Sigmoid colon (tissue), 7 donors: ENCODE results near the gene PAK3. TPM values are rescaled to one million over a fixed set of nuclear protein-coding genes. Genes with fewer than 3 reads are reported as not detected.
A peak's percentile ranks its signal among the peaks of the same experiment; 100 is the strongest.

ENCODE experiments used
- DNase-seq: peaks from one replicate; pipeline ENCODE4 v3.0.0-alpha.2; 2019
- H3K27ac ChIP-seq, 4 donors: fragments of 200-600 bp; sonication (generic); one replicate each; pipeline ENCODE4 v1.5.1; 2016 to 2019; ENCODE audit warnings: mild to moderate bottlenecking in 1 of 4
- H3K27me3 ChIP-seq, 3 donors: fragments of 200-600 bp; sonication (generic); one replicate each; pipeline ENCODE4 v1.5.1; 2019; ENCODE audit warnings: mild to moderate bottlenecking in 1 of 3
- H3K36me3 ChIP-seq, 4 donors: fragments of 200-600 bp; sonication (generic); one replicate each; pipeline ENCODE4 v1.5.1; 2016 to 2019
- H3K4me1 ChIP-seq, 4 donors: fragments of 200-600 bp; sonication (generic); one replicate each; pipeline ENCODE4 v1.5.1; 2017 to 2019
- H3K4me3 ChIP-seq, 4 donors: fragments of 200-600 bp; sonication (generic); one replicate each; pipeline ENCODE4 v1.5.1; 2017 to 2019; ENCODE audit warnings: mild to moderate bottlenecking in 2 of 4, moderate library complexity in 1 of 4
- H3K9me3 ChIP-seq, 4 donors: fragments of 200-600 bp in 3 of 4; sonication (generic) in 3 of 4; one replicate each; pipeline versions ENCODE4 v1.5.1 to v1.6.1; 2013 to 2019
- CTCF ChIP-seq, 4 experiments: fragments of 450-650 bp in 3 of 4; fragments of 200-600 bp in 1 of 4; IDR thresholded peaks; one replicate each; pipeline ENCODE4 v1.5.1; 2016 to 2019; ENCODE audit warnings: antibody characterized with exemption in 4 of 4, mild to moderate bottlenecking in 3 of 4, moderate library complexity in 2 of 4
- EP300 ChIP-seq, 4 donors: sonication (generic); formaldehyde crosslinking; IDR thresholded peaks; one replicate each; pipeline ENCODE4 v1.6.1; 2017; ENCODE audit warnings: antibody characterized with exemption in 4 of 4
- POLR2A ChIP-seq, 2 donors: fragments of 450-650 bp; IDR thresholded peaks; one replicate each; pipeline ENCODE4 v1.6.1; 2016; ENCODE audit warnings: antibody characterized with exemption in 2 of 2, mild to moderate bottlenecking in 2 of 2, moderate library complexity in 2 of 2
- POLR2AphosphoS5 ChIP-seq, 4 donors: sonication (generic); formaldehyde crosslinking; IDR thresholded peaks; one replicate each; pipeline ENCODE4 v1.6.1; 2017; ENCODE audit warnings: antibody characterized with exemption in 4 of 4
- WGBS, 2 donors: extraction: QIAGEN DNeasy Blood & Tissue Kit; methylation state at CpG; one replicate each; pipeline ENCODE4 v1.1.7; 2013; 5-methylcytosine and 5-hydroxymethylcytosine counted together
- intact Hi-C: fragments of 100-400 bp; cut with DNase I; formaldehyde crosslinking; loops from one replicate; pipeline ENCODE4 v1.15.1; 2023
- polyA plus RNA-seq, 3 donors: library from polyadenylated mRNA; stranded (reverse); fragments of 200-250 nt; gene quantifications; one replicate each; pipeline ENCODE4 v1.2.3, GENCODE V29; 2013
- total RNA-seq, 4 donors: library from RNA; depleted of rRNA; stranded (reverse); fragments of >200 nt; gene quantifications; one replicate each; pipeline ENCODE4 v1.1.0, GENCODE V29; 2016
- donor health status: healthy with polysubstance abuse.
- donor health status: Bipolar disorder and iron deficiency.
- donor health status: healthy.

Gene PAK3
- total and polyA plus RNA-seq, 7 donors: under 0.01 to 1.5 (median 1.2) TPM; not detected in 1

- H3K27me3 ChIP-seq: no peaks in the 10 kb centered on the region
- no peaks in the 10 kb centered on the region for H3K36me3 ChIP-seq
- H3K9me3 ChIP-seq: no peaks in the 10 kb centered on the region
- no peak overlapping the region for H3K4me3 ChIP-seq
- no peaks in the 10 kb centered on the region for H3K4me1 ChIP-seq
- no peak for TF ChIP-seq CTCF (IDR thresholded peaks at IDR 0.05)
- no peak for TF ChIP-seq POLR2A (IDR thresholded peaks at IDR 0.05)
- no peak for TF ChIP-seq EP300 (IDR thresholded peaks at IDR 0.05)
- TF ChIP-seq POLR2AphosphoS5 (IDR thresholded peaks at IDR 0.05): no peak
- no peak overlapping the region for H3K27ac ChIP-seq
- intact Hi-C loops: no loop called here
- DNase-seq: no peak
- WGBS, 2 donors: 30 to 70% methylated on average over 1 of the region's 1 CpG
Observed at GRCh38 chrX:111083081-111083480, 12.9 kb upstream of the PAK3 start.

GRCh38 chrX:111086591-111087006 is 9.4 kb upstream of the PAK3 start:
- Histone ChIP-seq H3K4me1 (no peaks in the 10 kb centered on the region), H3K4me3 (no peak overlapping the region), H3K27me3 (no peaks in the 10 kb centered on the region), H3K9me3 (no peaks in the 10 kb centered on the region), H3K27ac (no peak overlapping the region), H3K36me3 (no peaks in the 10 kb centered on the region)
- intact Hi-C loops: no loop called here
- DNase-seq: no peak
- TF ChIP-seq EP300 (IDR thresholded peaks at IDR 0.05) (no peak), POLR2A (IDR thresholded peaks at IDR 0.05) (no peak), CTCF (IDR thresholded peaks at IDR 0.05) (no peak), POLR2AphosphoS5 (IDR thresholded peaks at IDR 0.05) (no peak)
- 65 to 73% methylated on average over 6 of the region's 6 CpGs for WGBS, 2 donors

GRCh38 chrX:111088628-111089027 is 7.4 kb upstream of the PAK3 start:
- intact Hi-C loops: no loop called here
- Histone ChIP-seq H3K4me3 (no peak overlapping the region), H3K36me3 (no peaks in the 10 kb centered on the region), H3K4me1 (no peaks in the 10 kb centered on the region), H3K9me3 (no peaks in the 10 kb centered on the region), H3K27ac (no peak overlapping the region), H3K27me3 (no peaks in the 10 kb centered on the region)
- no peak for TF ChIP-seq POLR2A (IDR thresholded peaks at IDR 0.05)
- no peak for TF ChIP-seq POLR2AphosphoS5 (IDR thresholded peaks at IDR 0.05)
- no peak for TF ChIP-seq CTCF (IDR thresholded peaks at IDR 0.05)
- TF ChIP-seq EP300 (IDR thresholded peaks at IDR 0.05): no peak
- DNase-seq: no peak
- 23 to 61% methylated on average over 3 of the region's 3 CpGs for WGBS, 2 donors

GRCh38 chrX:111090458-111090857 is 5.5 kb upstream of the PAK3 start:
- Histone ChIP-seq H3K4me3 (no peak overlapping the region), H3K27ac (no peak overlapping the region), H3K4me1 (no peaks in the 10 kb centered on the region), H3K9me3 (no peaks in the 10 kb centered on the region), H3K36me3 (no peaks in the 10 kb centered on the region), H3K27me3 (no peaks in the 10 kb centered on the region)
- intact Hi-C loops: no loop called here
- DNase-seq: no peak
- TF ChIP-seq EP300 (IDR thresholded peaks at IDR 0.05): no peak
- no peak for TF ChIP-seq POLR2AphosphoS5 (IDR thresholded peaks at IDR 0.05)
- TF ChIP-seq CTCF (IDR thresholded peaks at IDR 0.05): no peak
- no peak for TF ChIP-seq POLR2A (IDR thresholded peaks at IDR 0.05)
- WGBS, 2 donors: 73% methylated on average over 4 of the region's 4 CpGs

GRCh38 chrX:111098874-111099273 is 2.9 kb downstream of the PAK3 start:
- H3K27ac ChIP-seq: no peak overlapping the region
- TF ChIP-seq CTCF (IDR thresholded peaks at IDR 0.05) (peak in 3 of 4 experiments; percentile 13 to 48 (median 26)), POLR2A (IDR thresholded peaks at IDR 0.05) (no peak), POLR2AphosphoS5 (IDR thresholded peaks at IDR 0.05) (no peak), EP300 (IDR thresholded peaks at IDR 0.05) (no peak)
- DNase-seq: peak; percentile 67
- no peak overlapping the region for H3K4me3 ChIP-seq
- H3K4me1 ChIP-seq: peaks cover 0 to 21% (median 12%) of the 10 kb centered on the region in 4 donors
- H3K36me3 ChIP-seq: no peaks in the 10 kb centered on the region
- no peaks in the 10 kb centered on the region for H3K9me3 ChIP-seq
- intact Hi-C loops: no loop called here
- peaks cover 0 to 3% (median 0%) of the 10 kb centered on the region in 3 donors for H3K27me3 ChIP-seq
- WGBS, 2 donors: 15 to 20% methylated on average over 22 of the region's 22 CpGs
